SK-N-SH (cell line): ENCODE data around the gene UBE2E3. TPM values are rescaled to one million over a fixed set of nuclear protein-coding genes. Genes with fewer than 3 reads are reported as not detected.

Experiments
- CTCF ChIA-PET: fragments of 300-600, 350-600 bp; formaldehyde crosslinking; extraction: SDS; loops from one replicate; lab custom pipeline; 2021; lab: Yijun Ruan, JAX
- POLR2A ChIA-PET: fragments of 350-600 bp; sonication (Branson Sonifier 250); formaldehyde crosslinking; extraction: SDS; loops from one replicate; lab custom pipeline; 2020; ENCODE audit warnings: antibody characterized with exemption, inconsistent platforms; lab: Yijun Ruan, JAX
- DNase-seq: peaks from one replicate; pipeline ENCODE4 v3.0.0; 2012
- H2AFZ ChIP-seq: fragments of 200-600 bp; sonication (generic); 2 replicates; pipeline ENCODE4 v1.8.1; 2016; ENCODE audit warnings: antibody characterized with exemption, mild to moderate bottlenecking, low read depth
- H3F3A ChIP-seq: fragments of 200-600 bp; sonication (generic); replicated peaks from 2 replicates; pipeline ENCODE3; 2016; ENCODE audit warnings: antibody characterized with exemption, mild to moderate bottlenecking; ENCODE audit not compliant: insufficient read depth
- H3K27ac ChIP-seq, 2 experiments: fragments of 200-500 bp in 1 of 2; fragments of 200-600 bp in 1 of 2; sonication (Bioruptor generic) in 1 of 2; sonication (generic), shearing (Covaris generic) in 1 of 2; 2 replicates each; pipeline versions ENCODE4 v1.5.1 to v1.6.1; 2014 to 2016; ENCODE audit warnings: low read depth in 2 of 2, inconsistent platforms in 1 of 2, low read length in 1 of 2, mild to moderate bottlenecking in 1 of 2, mixed read lengths in 1 of 2
- H3K27me3 ChIP-seq: fragments of 200-600 bp; sonication (generic), shearing (Covaris generic); 2 replicates; pipeline ENCODE4 v1.6.1; 2016; ENCODE audit warnings: mixed run types; ENCODE audit not compliant: insufficient read depth
- H3K36me3 ChIP-seq, 2 experiments: fragments of 200-500 bp in 1 of 2; fragments of 200-600 bp in 1 of 2; sonication (Bioruptor generic) in 1 of 2; sonication (generic) in 1 of 2; replicated peaks in 1 of 2; 2 replicates each; pipeline versions ENCODE3 to v1.5.1; 2014 to 2016; ENCODE audit warnings: low read length in 1 of 2, mild to moderate bottlenecking in 1 of 2; ENCODE audit not compliant: insufficient read depth in 2 of 2, control insufficient read depth in 1 of 2
- H3K4me1 ChIP-seq, 2 experiments: fragments of 200-500 bp in 1 of 2; fragments of 200-600 bp in 1 of 2; sonication (Bioruptor generic) in 1 of 2; sonication (generic), shearing (Covaris generic) in 1 of 2; 2 replicates each; pipeline versions ENCODE4 v1.5.1 to v1.6.1; 2014 to 2016; ENCODE audit warnings: low read depth in 1 of 2, low read length in 1 of 2, mixed run types in 1 of 2; ENCODE audit not compliant: insufficient read depth in 2 of 2, control insufficient read depth in 1 of 2
- H3K4me2 ChIP-seq: fragments of 200-600 bp; sonication (generic), shearing (Covaris generic); 2 replicates; pipeline ENCODE4 v1.6.1; 2017; ENCODE audit warnings: mixed run types
- H3K4me3 ChIP-seq, 2 experiments: fragments of 200-500 bp in 1 of 2; fragments of 200-600 bp in 1 of 2; sonication (Bioruptor generic) in 1 of 2; sonication (generic), shearing (Covaris generic) in 1 of 2; 2 replicates each; pipeline versions ENCODE4 v1.5.1 to v1.8.1; 2014 to 2016; ENCODE audit warnings: low read depth in 2 of 2, inconsistent platforms in 1 of 2, low read length in 1 of 2, mild to moderate bottlenecking in 1 of 2, mixed read lengths in 1 of 2, moderate library complexity in 1 of 2
- H3K79me2 ChIP-seq: fragments of 200-600 bp; sonication (generic); 2 replicates; pipeline ENCODE4 v1.8.1; 2017; ENCODE audit warnings: mild to moderate bottlenecking; ENCODE audit not compliant: insufficient read depth
- H3K9ac ChIP-seq: fragments of 200-600 bp; sonication (generic); 2 replicates; pipeline ENCODE4 v1.6.1; 2017; ENCODE audit warnings: mixed run types
- H3K9me2 ChIP-seq: fragments of 200-600 bp; sonication (generic); 2 replicates; pipeline ENCODE4 v1.6.1; 2017; ENCODE audit warnings: mixed run types
- H3K9me3 ChIP-seq: fragments of 200-600 bp; sonication (generic); 2 replicates; pipeline ENCODE4 v1.6.1; 2017; ENCODE audit warnings: mixed run types, mild to moderate bottlenecking, moderate library complexity
- H4K20me1 ChIP-seq: fragments of 200-600 bp; sonication (generic); 2 replicates; pipeline ENCODE4 v1.6.1; 2017; ENCODE audit warnings: mild to moderate bottlenecking, mixed run types; ENCODE audit not compliant: insufficient read depth
- EP300 ChIP-seq, 2 experiments: IDR thresholded peaks; 2 replicates each; pipeline versions ENCODE4 v1.4.0 to v1.6.1; 2012; ENCODE audit warnings: borderline replicate concordance in 1 of 2, low read depth in 1 of 2, low read length in 1 of 2
- FOXM1 ChIP-seq: IDR thresholded peaks from 2 replicates; pipeline ENCODE4 v1.4.0; 2012; ENCODE audit warnings: low read depth, mild to moderate bottlenecking
- GATA2 ChIP-seq: sonication (generic); formaldehyde crosslinking; IDR thresholded peaks from 2 replicates; pipeline ENCODE4 v1.5.0; 2020; ENCODE audit warnings: mild to moderate bottlenecking, missing genetic modification reagents
- MXI1 ChIP-seq: IDR thresholded peaks from 2 replicates; pipeline ENCODE4 v1.6.1; 2012; ENCODE audit warnings: mild to moderate bottlenecking, low read depth, low read length, improper control_type of control experiment
- NRF1 ChIP-seq: IDR thresholded peaks from 2 replicates; pipeline ENCODE4 v1.6.1; 2012; ENCODE audit warnings: low read depth, mild to moderate bottlenecking, low read length
- RAD21 ChIP-seq: IDR thresholded peaks from 2 replicates; pipeline ENCODE4 v1.6.1; 2012; ENCODE audit warnings: mild to moderate bottlenecking, low read length
- RCOR1 ChIP-seq: fragments of 150-350 bp; IDR thresholded peaks from 2 replicates; pipeline ENCODE4 v1.6.1; 2017; ENCODE audit warnings: antibody characterized with exemption, low read length
- SMC3 ChIP-seq: IDR thresholded peaks from 2 replicates; pipeline ENCODE4 v1.6.1; 2012; ENCODE audit warnings: low read depth, low read length, improper control_type of control experiment
- WGBS: methylation state at CpG from one replicate; pipeline ENCODE4 v1.1.6; 2017; ENCODE audit warnings: low lambda C conversion rate; 5-methylcytosine and 5-hydroxymethylcytosine counted together
- polyA plus RNA-seq, 3 experiments: library from polyadenylated mRNA; depleted of rRNA; stranded (reverse); fragments of >200 nt; gene quantifications; 2 replicates each; pipeline ENCODE4 v1.2.3, GENCODE V29; 2012
- TF ChIP-seq, protein P1 (sequence below): IDR thresholded peaks from 2 replicates; pipeline ENCODE4 v1.6.1; 2012; ENCODE audit warnings: mild to moderate bottlenecking, low read depth, low read length, moderate library complexity
- TF ChIP-seq, protein P2 (sequence below): fragments of 150-350 bp; IDR thresholded peaks from 2 replicates; pipeline ENCODE4 v1.6.1; 2017; ENCODE audit warnings: antibody characterized with exemption, low read length, low read depth, borderline replicate concordance
- TF ChIP-seq, protein P3 (sequence below): fragments of 150-350 bp; IDR thresholded peaks from 2 replicates; pipeline ENCODE4 v1.6.1; 2016; ENCODE audit warnings: mild to moderate bottlenecking, low read depth, low read length
- TF ChIP-seq, protein P4 (sequence below): IDR thresholded peaks from 2 replicates; pipeline ENCODE4 v1.4.0; 2012; ENCODE audit warnings: low read depth, borderline replicate concordance
- TF ChIP-seq, protein P5 (sequence below): IDR thresholded peaks from 2 replicates; pipeline ENCODE4 v1.4.0; 2012; ENCODE audit warnings: low read depth

UBE2E3 gene
- polyA plus RNA-seq, 1 of the 3 experiments (the other 2 are of a cell fraction), result 62.9 TPM

DNA sequence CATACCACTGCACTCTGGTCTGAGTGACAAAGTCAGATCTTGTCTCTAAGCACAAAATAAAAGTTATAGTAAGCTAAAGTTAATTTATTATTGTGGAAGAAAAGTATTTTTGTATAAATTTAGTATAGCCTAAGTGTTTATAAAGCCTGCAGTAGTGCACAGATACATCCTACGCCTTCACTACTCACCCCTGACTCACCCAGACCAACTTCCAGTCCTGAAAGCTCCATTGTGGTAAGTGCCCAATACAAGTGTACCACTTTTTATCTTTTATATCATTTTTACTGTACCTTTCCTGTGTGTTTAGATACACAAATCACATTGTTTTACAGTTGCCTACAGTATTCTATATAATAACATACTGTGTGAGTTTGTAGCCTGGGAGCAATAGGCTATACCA, 57.5 kb downstream of the UBE2E3 start:
- Histone ChIP-seq H3K9ac (no peak overlapping the region), H3F3A (no peaks in the 10 kb centered on the region), H3K4me3 (no peak overlapping the region), H3K4me2 (no peak overlapping the region), H3K27me3 (no peaks in the 10 kb centered on the region), H3K9me2 (no peaks in the 10 kb centered on the region), H3K9me3 (no peaks in the 10 kb centered on the region), H3K36me3 (no peaks in the 10 kb centered on the region), H2AFZ (no peak overlapping the region), H3K79me2 (peaks cover 49% of the 10 kb centered on the region), H3K4me1 (peaks cover 0 to 3% of the 10 kb centered on the region in 2 experiments; a peak in 3 of 4 replicates), H3K27ac (peak overlapping the region in 1 of 2 experiments; percentile 59; a peak in 2 of 4 replicates), H4K20me1 (0 out of 2 replicates have a peak, but pooled peaks cover 10% of the 10 kb centered on the region)
- DNase-seq, result no peak
- 56% methylated on average over 1 of the region's 1 CpG for WGBS
- no peak for TF ChIP-seq RCOR1
- no peak for TF ChIP-seq NRF1
- no peak for TF ChIP-seq SMC3
- no peak for TF ChIP-seq MXI1
- no peak for TF ChIP-seq GATA2
- TF ChIP-seq, protein P1, sequence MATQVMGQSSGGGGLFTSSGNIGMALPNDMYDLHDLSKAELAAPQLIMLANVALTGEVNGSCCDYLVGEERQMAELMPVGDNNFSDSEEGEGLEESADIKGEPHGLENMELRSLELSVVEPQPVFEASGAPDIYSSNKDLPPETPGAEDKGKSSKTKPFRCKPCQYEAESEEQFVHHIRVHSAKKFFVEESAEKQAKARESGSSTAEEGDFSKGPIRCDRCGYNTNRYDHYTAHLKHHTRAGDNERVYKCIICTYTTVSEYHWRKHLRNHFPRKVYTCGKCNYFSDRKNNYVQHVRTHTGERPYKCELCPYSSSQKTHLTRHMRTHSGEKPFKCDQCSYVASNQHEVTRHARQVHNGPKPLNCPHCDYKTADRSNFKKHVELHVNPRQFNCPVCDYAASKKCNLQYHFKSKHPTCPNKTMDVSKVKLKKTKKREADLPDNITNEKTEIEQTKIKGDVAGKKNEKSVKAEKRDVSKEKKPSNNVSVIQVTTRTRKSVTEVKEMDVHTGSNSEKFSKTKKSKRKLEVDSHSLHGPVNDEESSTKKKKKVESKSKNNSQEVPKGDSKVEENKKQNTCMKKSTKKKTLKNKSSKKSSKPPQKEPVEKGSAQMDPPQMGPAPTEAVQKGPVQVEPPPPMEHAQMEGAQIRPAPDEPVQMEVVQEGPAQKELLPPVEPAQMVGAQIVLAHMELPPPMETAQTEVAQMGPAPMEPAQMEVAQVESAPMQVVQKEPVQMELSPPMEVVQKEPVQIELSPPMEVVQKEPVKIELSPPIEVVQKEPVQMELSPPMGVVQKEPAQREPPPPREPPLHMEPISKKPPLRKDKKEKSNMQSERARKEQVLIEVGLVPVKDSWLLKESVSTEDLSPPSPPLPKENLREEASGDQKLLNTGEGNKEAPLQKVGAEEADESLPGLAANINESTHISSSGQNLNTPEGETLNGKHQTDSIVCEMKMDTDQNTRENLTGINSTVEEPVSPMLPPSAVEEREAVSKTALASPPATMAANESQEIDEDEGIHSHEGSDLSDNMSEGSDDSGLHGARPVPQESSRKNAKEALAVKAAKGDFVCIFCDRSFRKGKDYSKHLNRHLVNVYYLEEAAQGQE, result no peak
- no peak for TF ChIP-seq EP300 (IDR thresholded peaks at IDR 0.05; ENCODE audit: borderline replicate concordance in 1 of 2, low read depth in 1 of 2, low read length in 1 of 2)
- TF ChIP-seq, protein P2, sequence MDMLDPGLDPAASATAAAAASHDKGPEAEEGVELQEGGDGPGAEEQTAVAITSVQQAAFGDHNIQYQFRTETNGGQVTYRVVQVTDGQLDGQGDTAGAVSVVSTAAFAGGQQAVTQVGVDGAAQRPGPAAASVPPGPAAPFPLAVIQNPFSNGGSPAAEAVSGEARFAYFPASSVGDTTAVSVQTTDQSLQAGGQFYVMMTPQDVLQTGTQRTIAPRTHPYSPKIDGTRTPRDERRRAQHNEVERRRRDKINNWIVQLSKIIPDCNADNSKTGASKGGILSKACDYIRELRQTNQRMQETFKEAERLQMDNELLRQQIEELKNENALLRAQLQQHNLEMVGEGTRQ, result no peak
- no peak for TF ChIP-seq FOXM1
- TF ChIP-seq RAD21, result no peak
- TF ChIP-seq, protein P3, sequence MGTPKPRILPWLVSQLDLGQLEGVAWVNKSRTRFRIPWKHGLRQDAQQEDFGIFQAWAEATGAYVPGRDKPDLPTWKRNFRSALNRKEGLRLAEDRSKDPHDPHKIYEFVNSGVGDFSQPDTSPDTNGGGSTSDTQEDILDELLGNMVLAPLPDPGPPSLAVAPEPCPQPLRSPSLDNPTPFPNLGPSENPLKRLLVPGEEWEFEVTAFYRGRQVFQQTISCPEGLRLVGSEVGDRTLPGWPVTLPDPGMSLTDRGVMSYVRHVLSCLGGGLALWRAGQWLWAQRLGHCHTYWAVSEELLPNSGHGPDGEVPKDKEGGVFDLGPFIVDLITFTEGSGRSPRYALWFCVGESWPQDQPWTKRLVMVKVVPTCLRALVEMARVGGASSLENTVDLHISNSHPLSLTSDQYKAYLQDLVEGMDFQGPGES, result no peak
- TF ChIP-seq, protein P4, sequence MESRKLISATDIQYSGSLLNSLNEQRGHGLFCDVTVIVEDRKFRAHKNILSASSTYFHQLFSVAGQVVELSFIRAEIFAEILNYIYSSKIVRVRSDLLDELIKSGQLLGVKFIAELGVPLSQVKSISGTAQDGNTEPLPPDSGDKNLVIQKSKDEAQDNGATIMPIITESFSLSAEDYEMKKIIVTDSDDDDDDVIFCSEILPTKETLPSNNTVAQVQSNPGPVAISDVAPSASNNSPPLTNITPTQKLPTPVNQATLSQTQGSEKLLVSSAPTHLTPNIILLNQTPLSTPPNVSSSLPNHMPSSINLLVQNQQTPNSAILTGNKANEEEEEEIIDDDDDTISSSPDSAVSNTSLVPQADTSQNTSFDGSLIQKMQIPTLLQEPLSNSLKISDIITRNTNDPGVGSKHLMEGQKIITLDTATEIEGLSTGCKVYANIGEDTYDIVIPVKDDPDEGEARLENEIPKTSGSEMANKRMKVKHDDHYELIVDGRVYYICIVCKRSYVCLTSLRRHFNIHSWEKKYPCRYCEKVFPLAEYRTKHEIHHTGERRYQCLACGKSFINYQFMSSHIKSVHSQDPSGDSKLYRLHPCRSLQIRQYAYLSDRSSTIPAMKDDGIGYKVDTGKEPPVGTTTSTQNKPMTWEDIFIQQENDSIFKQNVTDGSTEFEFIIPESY, result no peak
- TF ChIP-seq, protein P5, sequence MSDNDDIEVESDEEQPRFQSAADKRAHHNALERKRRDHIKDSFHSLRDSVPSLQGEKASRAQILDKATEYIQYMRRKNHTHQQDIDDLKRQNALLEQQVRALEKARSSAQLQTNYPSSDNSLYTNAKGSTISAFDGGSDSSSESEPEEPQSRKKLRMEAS, result no peak
- CTCF ChIA-PET, result interaction anchor here (1.1 kb wide), 1 partner anchor 14 kb away, joined by 3 read pairs; no protein-coding TSS in a partner anchor
- POLR2A ChIA-PET, result no interaction called here
